Natural killer cell (primary cell): ENCODE data around the gene KRTAP5-3. TPM values are rescaled to one million over a fixed set of nuclear protein-coding genes. Genes with fewer than 3 reads are reported as not detected.
A peak's percentile ranks its signal among the peaks of the same experiment; 100 is the strongest.

Source experiments
- ATAC-seq, 3 donors: fragments of 150-1000 bp in 2 of 3; fragments of 200-7000 bp in 1 of 3; cut with Tn5 transposase; 1 replicate in 1 of 3; 2 replicates in 2 of 3; pipeline ENCODE4 v1.10.0; 2021; ENCODE audit warnings: mild to moderate bottlenecking in 2 of 3, moderate library complexity in 2 of 3
- DNase-seq, 2 donors: peaks; one replicate each; pipeline versions ENCODE4 v3.0.0 to v3.0.0-alpha.2; 2013 to 2021; ENCODE audit warnings: mixed read lengths in 1 of 2
- H3K27ac ChIP-seq: one replicate; pipeline ENCODE4 v1.5.1; 2013; ENCODE audit warnings: mild to moderate bottlenecking, low read length
- H3K27me3 ChIP-seq: one replicate; pipeline ENCODE4 v1.6.1; 2013; ENCODE audit warnings: low read length; ENCODE audit not compliant: control insufficient read depth, insufficient read depth
- H3K36me3 ChIP-seq: one replicate; pipeline ENCODE4 v1.6.1; 2013; ENCODE audit warnings: low read length; ENCODE audit not compliant: control insufficient read depth, insufficient read depth
- H3K4me1 ChIP-seq: one replicate; pipeline ENCODE4 v1.6.1; 2013; ENCODE audit warnings: low read length; ENCODE audit not compliant: control insufficient read depth, insufficient read depth
- H3K4me3 ChIP-seq: one replicate; pipeline ENCODE4 v1.5.1; 2013; ENCODE audit warnings: low read length
- H3K9me3 ChIP-seq: one replicate; pipeline ENCODE4 v1.6.1; 2013; ENCODE audit warnings: low read length; ENCODE audit not compliant: control insufficient read depth, insufficient read depth
- H3K27ac Mint-ChIP-seq, 2 donors: one replicate each; pipeline ENCODE4 v1.8.0; 2022; ENCODE audit warnings: mild to moderate bottlenecking in 2 of 2, mixed read lengths in 2 of 2, moderate library complexity in 1 of 2
- H3K27me3 Mint-ChIP-seq, 2 donors: one replicate each; pipeline ENCODE4 v1.8.0; 2022; ENCODE audit warnings: low read depth in 2 of 2, mixed read lengths in 2 of 2
- H3K36me3 Mint-ChIP-seq: one replicate; pipeline ENCODE4 v1.8.0; 2022; ENCODE audit warnings: mixed read lengths
- H3K4me1 Mint-ChIP-seq, 2 donors: one replicate each; pipeline ENCODE4 v1.8.0; 2022; ENCODE audit warnings: mixed read lengths in 2 of 2
- H3K4me3 Mint-ChIP-seq: one replicate; pipeline ENCODE4 v1.8.0; 2022; ENCODE audit warnings: mild to moderate bottlenecking, moderate library complexity, mixed read lengths
- H3K9me3 Mint-ChIP-seq, 2 donors: one replicate each; pipeline ENCODE4 v1.8.0; 2022; ENCODE audit warnings: mixed read lengths in 2 of 2
- WGBS: methylation state at CpG from one replicate; pipeline ENCODE4 v1.1.7; 2013; ENCODE audit warnings: missing lambda C conversion rate; ENCODE audit not compliant: insufficient coverage; 5-methylcytosine and 5-hydroxymethylcytosine counted together
- intact Hi-C: fragments of 100-400 bp; cut with micrococcal nuclease; formaldehyde crosslinking; loops from one replicate; pipeline ENCODE4 v1.14.2; 2022
- total RNA-seq, 4 donors: library from RNA; stranded (reverse); fragments of 120-200 nt in 1 of 4; gene quantifications; one replicate each; pipeline versions ENCODE4 v1.2.3 to v1.2.4, GENCODE V29; 2013 to 2022
- TF ChIP-seq, protein P1 (sequence below): fragments of 200-600 bp; IDR thresholded peaks from one replicate; pipeline ENCODE4 v1.8.0; 2022; ENCODE audit warnings: antibody characterized with exemption

Gene KRTAP5-3
- total RNA-seq, 3 donors from 2014 or later (not counting 1 experiment from before 2014, with no cell fraction given), result not detected

- Histone ChIP-seq H3K4me3 (no peak overlapping the region), H3K9me3 (no peaks in the 10 kb centered on the region), H3K4me1 (peaks cover 45% of the 10 kb centered on the region), H3K27ac (no peak overlapping the region), H3K36me3 (no peaks in the 10 kb centered on the region), H3K27me3 (peaks cover 9% of the 10 kb centered on the region)
- H3K27ac Mint-ChIP-seq, result peak overlapping the region; percentile 76 to 89
- DNase-seq (no peak), ATAC-seq (no peak)
- no peaks in the 10 kb centered on the region for H3K9me3 Mint-ChIP-seq
- 85% methylated on average over 13 of the region's 13 CpGs for WGBS
- H3K4me1 Mint-ChIP-seq, result peaks cover 10 to 32% of the 10 kb centered on the region in 2 donors
- intact Hi-C loops, result no loop called here
- H3K36me3 Mint-ChIP-seq, result no peaks in the 10 kb centered on the region
- peak overlapping the region; percentile 2 for H3K4me3 Mint-ChIP-seq
- TF ChIP-seq, protein P1, sequence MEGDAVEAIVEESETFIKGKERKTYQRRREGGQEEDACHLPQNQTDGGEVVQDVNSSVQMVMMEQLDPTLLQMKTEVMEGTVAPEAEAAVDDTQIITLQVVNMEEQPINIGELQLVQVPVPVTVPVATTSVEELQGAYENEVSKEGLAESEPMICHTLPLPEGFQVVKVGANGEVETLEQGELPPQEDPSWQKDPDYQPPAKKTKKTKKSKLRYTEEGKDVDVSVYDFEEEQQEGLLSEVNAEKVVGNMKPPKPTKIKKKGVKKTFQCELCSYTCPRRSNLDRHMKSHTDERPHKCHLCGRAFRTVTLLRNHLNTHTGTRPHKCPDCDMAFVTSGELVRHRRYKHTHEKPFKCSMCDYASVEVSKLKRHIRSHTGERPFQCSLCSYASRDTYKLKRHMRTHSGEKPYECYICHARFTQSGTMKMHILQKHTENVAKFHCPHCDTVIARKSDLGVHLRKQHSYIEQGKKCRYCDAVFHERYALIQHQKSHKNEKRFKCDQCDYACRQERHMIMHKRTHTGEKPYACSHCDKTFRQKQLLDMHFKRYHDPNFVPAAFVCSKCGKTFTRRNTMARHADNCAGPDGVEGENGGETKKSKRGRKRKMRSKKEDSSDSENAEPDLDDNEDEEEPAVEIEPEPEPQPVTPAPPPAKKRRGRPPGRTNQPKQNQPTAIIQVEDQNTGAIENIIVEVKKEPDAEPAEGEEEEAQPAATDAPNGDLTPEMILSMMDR, result no peak
- peaks cover 0 to 9% of the 10 kb centered on the region in 2 donors for H3K27me3 Mint-ChIP-seq
Measured at GRCh38 chr11:1567052-1567720, 41.1 kb downstream of the KRTAP5-3 start.

GRCh38 chr11:1566381-1567051 lies 41.7 kb downstream of the KRTAP5-3 start:
- DNase-seq (peak in 1 of 2 donors; percentile 23), ATAC-seq (no peak)
- H3K4me3 ChIP-seq, result no peak overlapping the region
- TF ChIP-seq, protein P1, result no peak
- H3K27ac ChIP-seq, result no peak overlapping the region
- H3K4me1 Mint-ChIP-seq, result peaks cover 10 to 35% of the 10 kb centered on the region in 2 donors
- H3K9me3 ChIP-seq, result no peaks in the 10 kb centered on the region
- 79% methylated on average over 20 of the region's 20 CpGs for WGBS
- H3K36me3 Mint-ChIP-seq, result no peaks in the 10 kb centered on the region
- peaks cover 45% of the 10 kb centered on the region for H3K4me1 ChIP-seq
- peak overlapping the region; percentile 76 to 89 for H3K27ac Mint-ChIP-seq
- no peaks in the 10 kb centered on the region for H3K36me3 ChIP-seq
- peaks cover 0 to 9% of the 10 kb centered on the region in 2 donors for H3K27me3 Mint-ChIP-seq
- peaks cover 9% of the 10 kb centered on the region for H3K27me3 ChIP-seq
- H3K4me3 Mint-ChIP-seq, result peak overlapping the region; percentile 2
- intact Hi-C loops, result no loop called here
- no peaks in the 10 kb centered on the region for H3K9me3 Mint-ChIP-seq

GRCh38 chr11:1565904-1566247 lies 42.4 kb downstream of the KRTAP5-3 start:
- peak overlapping the region; percentile 43 to 89 for H3K27ac Mint-ChIP-seq
- H3K36me3 Mint-ChIP-seq, result no peaks in the 10 kb centered on the region
- H3K27me3 Mint-ChIP-seq, result peaks cover 0 to 9% of the 10 kb centered on the region in 2 donors
- H3K4me3 ChIP-seq, result no peak overlapping the region
- no peak for DNase-seq
- H3K27me3 ChIP-seq, result peaks cover 9% of the 10 kb centered on the region
- WGBS, result 85% methylated on average over 5 of the region's 5 CpGs
- H3K4me1 Mint-ChIP-seq, result peaks cover 10 to 36% of the 10 kb centered on the region in 2 donors
- no peak for ATAC-seq
- no peaks in the 10 kb centered on the region for H3K9me3 ChIP-seq
- peaks cover 38% of the 10 kb centered on the region for H3K4me1 ChIP-seq
- no peaks in the 10 kb centered on the region for H3K36me3 ChIP-seq
- intact Hi-C loops, result no loop called here
- H3K9me3 Mint-ChIP-seq, result no peaks in the 10 kb centered on the region
- TF ChIP-seq, protein P1, result no peak
- no peak overlapping the region for H3K27ac ChIP-seq
- H3K4me3 Mint-ChIP-seq, result no peak overlapping the region
